ENCODE results near the gene PLCL1.

- no peak for TF ChIP-seq MYC (IDR thresholded peaks at IDR 0.05; ENCODE audit: insufficient read depth, insufficient read length, insufficient replicate concordance, low read length, severe bottlenecking)
- TF ChIP-seq POLR2A (IDR thresholded peaks at IDR 0.05; ENCODE audit: low read depth, low read length), result no peak
- no peak for TF ChIP-seq CTCF (IDR thresholded peaks at IDR 0.05 in 2 of 3, conservative IDR thresholded peaks at IDR 0.05 in 1 of 3; ENCODE audit: control insufficient read depth in 2 of 3, extremely low read depth in 1 of 3, insufficient read depth in 1 of 3, low read depth in 3 of 3, low read length in 3 of 3)
- no peak for TF ChIP-seq CBX5 (IDR thresholded peaks at IDR 0.05; ENCODE audit: low read depth)
- no peak for TF ChIP-seq CREB1 (IDR thresholded peaks at IDR 0.05; ENCODE audit: low read depth)
- no peak for TF ChIP-seq PKNOX1 (IDR thresholded peaks at IDR 0.05)
- TF ChIP-seq ZBTB4 (CRISPR knock-in tag; IDR thresholded peaks at IDR 0.05), result no peak
- TF ChIP-seq NRF1 (conservative IDR thresholded peaks at IDR 0.05; ENCODE audit: low read depth, low read length), result no peak
- no peak for TF ChIP-seq EZH2 (IDR thresholded peaks at IDR 0.05; ENCODE audit: borderline replicate concordance, control insufficient read depth, low read depth, low read length)
- TF ChIP-seq POLR2AphosphoS5 (IDR thresholded peaks at IDR 0.05; ENCODE audit: low read length), result no peak
- no peak for TF ChIP-seq RCOR1 (conservative IDR thresholded peaks at IDR 0.05; ENCODE audit: low read depth, low read length)
- TF ChIP-seq MLLT1 (IDR thresholded peaks at IDR 0.05), result no peak
- TF ChIP-seq SP1 (IDR thresholded peaks at IDR 0.05; ENCODE audit: low read depth, low read length), result no peak
Observed at GRCh38 chr2:197884252-197884651, 79.9 kb downstream of the PLCL1 start.
